Measurements from ENCODE around the gene BCL7C. TPM values are rescaled to one million over a fixed set of nuclear protein-coding genes. Genes with fewer than 3 reads are reported as not detected.

BCL7C gene
- total and polyA plus RNA-seq, 10 of the 15 experiments (the other 5 are each of a cell fraction or from before 2014, with no cell fraction given), result 1.1 to 30.5 (median 13.7) TPM

DNA sequence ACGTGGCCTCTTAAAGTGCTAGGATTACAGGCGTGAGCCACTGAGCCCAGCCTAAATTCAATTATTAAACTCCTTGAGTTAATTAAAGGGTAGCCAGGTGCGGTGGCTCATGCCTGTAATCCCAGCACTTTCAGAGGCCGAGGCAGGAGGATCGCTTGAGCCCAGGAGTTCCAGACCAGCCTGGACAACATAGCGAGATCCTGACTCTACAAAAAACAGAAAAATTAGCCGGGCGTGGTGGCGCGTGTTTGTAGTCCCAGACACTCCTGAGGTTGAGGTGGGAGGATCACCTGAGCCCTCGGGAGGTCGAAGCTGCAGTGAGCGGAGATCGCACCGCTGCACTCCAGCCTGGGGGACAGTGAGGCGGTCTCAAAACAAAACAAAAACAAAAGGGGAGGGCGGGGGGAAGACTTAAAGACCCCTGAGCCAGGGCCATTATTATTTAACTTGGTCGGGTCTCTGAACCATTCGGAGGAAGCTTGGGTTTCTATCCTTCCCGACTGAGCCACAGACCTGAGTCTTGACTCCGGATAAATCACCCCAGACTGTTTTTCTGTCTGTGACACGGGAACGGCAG is 19.5 kb downstream of the BCL7C start:
- ChIA-PET SMC1A (ENCODE audit: uncharacterized antibody, unreplicated experiment) (interaction anchor here (1.1 to 4.6 kb wide), 3 partner anchors 18 to 127 kb away, joined by 3 to 41 read pairs (median 4); partner anchors contain the start of gene PHKG2), POLR2A (interaction anchor here (0.7 to 3.2 kb wide), 7 partner anchors 10 to 121 kb away, joined by 3 to 16 read pairs (median 4); no protein-coding TSS in a partner anchor), RAD21 (ENCODE audit: unreplicated experiment) (interaction anchor here (0.8 to 6.3 kb wide), 7 partner anchors 12 to 216 kb away, joined by 3 to 44 read pairs (median 4); partner anchors contain the start of gene FBRS), CTCF (interaction anchor here (0.7 to 2.2 kb wide), 6 partner anchors 10 to 76 kb away, joined by 3 to 9 read pairs (median 5); no protein-coding TSS in a partner anchor)
- H3K27ac ChIP-seq (ENCODE audit: control insufficient read depth, insufficient read depth), result peak overlapping the region; percentile 93
- WGBS (ENCODE audit: insufficient coverage, insufficient replicate concordance, low lambda C conversion rate, missing lambda C conversion rate), result 13% methylated on average over 17 of the region's 23 CpGs
- peak; percentile 71 for TF ChIP-seq MLLT1 (IDR thresholded peaks at IDR 0.05)
- TF ChIP-seq, protein P1, sequence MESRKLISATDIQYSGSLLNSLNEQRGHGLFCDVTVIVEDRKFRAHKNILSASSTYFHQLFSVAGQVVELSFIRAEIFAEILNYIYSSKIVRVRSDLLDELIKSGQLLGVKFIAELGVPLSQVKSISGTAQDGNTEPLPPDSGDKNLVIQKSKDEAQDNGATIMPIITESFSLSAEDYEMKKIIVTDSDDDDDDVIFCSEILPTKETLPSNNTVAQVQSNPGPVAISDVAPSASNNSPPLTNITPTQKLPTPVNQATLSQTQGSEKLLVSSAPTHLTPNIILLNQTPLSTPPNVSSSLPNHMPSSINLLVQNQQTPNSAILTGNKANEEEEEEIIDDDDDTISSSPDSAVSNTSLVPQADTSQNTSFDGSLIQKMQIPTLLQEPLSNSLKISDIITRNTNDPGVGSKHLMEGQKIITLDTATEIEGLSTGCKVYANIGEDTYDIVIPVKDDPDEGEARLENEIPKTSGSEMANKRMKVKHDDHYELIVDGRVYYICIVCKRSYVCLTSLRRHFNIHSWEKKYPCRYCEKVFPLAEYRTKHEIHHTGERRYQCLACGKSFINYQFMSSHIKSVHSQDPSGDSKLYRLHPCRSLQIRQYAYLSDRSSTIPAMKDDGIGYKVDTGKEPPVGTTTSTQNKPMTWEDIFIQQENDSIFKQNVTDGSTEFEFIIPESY (IDR thresholded peaks at IDR 0.05), result no peak
- H3K9ac ChIP-seq (ENCODE audit: control insufficient read depth, insufficient read depth, low read length), result peak overlapping the region; percentile 84
- H3K27me3 ChIP-seq (replicated peaks in 1 of 2; ENCODE audit: control insufficient read depth in 2 of 2, insufficient read depth in 2 of 2, low read length in 1 of 2), result no peaks in the 10 kb centered on the region
- peaks cover 22% of the 10 kb centered on the region for H3K4me1 ChIP-seq (ENCODE audit: control insufficient read depth, insufficient read depth, low read length)
- H3K9me3 ChIP-seq (replicated peaks; ENCODE audit: control insufficient read depth, insufficient read depth, low read length), result no peaks in the 10 kb centered on the region
- in situ Hi-C loops (cut with MboI) (no loop called here), intact Hi-C loops (cut with micrococcal nuclease; ENCODE audit: unreplicated experiment) (no loop called here)
- FAIRE-seq (no peak), ATAC-seq (no peak; the same call in 2 of the 3 replicates), DNase-seq (ENCODE audit: low read depth, low spot score) (no peak)
- peak overlapping the region; percentile 76 for H3K4me3 ChIP-seq
- peaks cover 34% of the 10 kb centered on the region for H3K79me2 ChIP-seq (ENCODE audit: control insufficient read depth, insufficient read depth, low read length)
- no TSS peak for BruUV-seq (replicated peaks)
- H2AFZ ChIP-seq (ENCODE audit: control insufficient read depth, low read depth, low read length), result peak overlapping the region; percentile 85
- H4K20me1 ChIP-seq (ENCODE audit: control insufficient read depth, insufficient read depth), result no peaks in the 10 kb centered on the region
- H3K4me2 ChIP-seq (ENCODE audit: control insufficient read depth, insufficient read depth), result peak overlapping the region; percentile 94
- H3K36me3 ChIP-seq (ENCODE audit: control insufficient read depth in 2 of 2, insufficient read depth in 2 of 2, low read length in 1 of 2), result no peaks in the 10 kb centered on the region; a peak in 1 of 4 replicates

Measured in GM12878 (cell line).